Hepatocyte (in vitro differentiated cells): ENCODE measurements around the gene RPIA.

Source experiments
- CTCF ChIP-seq: fragments of 200-600 bp; sonication (generic); IDR thresholded peaks from 2 replicates; pipeline ENCODE4 v1.5.1; 2016; ENCODE audit warnings: antibody characterized with exemption, mild to moderate bottlenecking; ENCODE audit not compliant: poor library complexity
- EZH2 ChIP-seq: fragments of 200-600 bp; sonication (generic); IDR thresholded peaks from 2 replicates; pipeline ENCODE4 v1.6.1; 2016; ENCODE audit warnings: antibody characterized with exemption, mild to moderate bottlenecking, borderline replicate concordance
- EZH2phosphoT487 ChIP-seq: fragments of 200-600 bp; sonication (generic); IDR thresholded peaks from one replicate; pipeline ENCODE4 v1.6.1; 2018; ENCODE audit warnings: antibody characterized with exemption, mild to moderate bottlenecking, low read depth, moderate library complexity; ENCODE audit not compliant: unreplicated experiment, severe bottlenecking

GRCh38 chr2:88686320-88686719, 5.2 kb upstream of the RPIA start:
- TF ChIP-seq CTCF (no peak), EZH2 (no peak), EZH2phosphoT487 (no peak)
